ENCODE data around the gene F12. TPM values are rescaled to one million over a fixed set of nuclear protein-coding genes. Genes with fewer than 3 reads are reported as not detected.

The F12 gene
- total RNA-seq, 1 experiment from 2014 or later: 10.0 TPM

DNA sequence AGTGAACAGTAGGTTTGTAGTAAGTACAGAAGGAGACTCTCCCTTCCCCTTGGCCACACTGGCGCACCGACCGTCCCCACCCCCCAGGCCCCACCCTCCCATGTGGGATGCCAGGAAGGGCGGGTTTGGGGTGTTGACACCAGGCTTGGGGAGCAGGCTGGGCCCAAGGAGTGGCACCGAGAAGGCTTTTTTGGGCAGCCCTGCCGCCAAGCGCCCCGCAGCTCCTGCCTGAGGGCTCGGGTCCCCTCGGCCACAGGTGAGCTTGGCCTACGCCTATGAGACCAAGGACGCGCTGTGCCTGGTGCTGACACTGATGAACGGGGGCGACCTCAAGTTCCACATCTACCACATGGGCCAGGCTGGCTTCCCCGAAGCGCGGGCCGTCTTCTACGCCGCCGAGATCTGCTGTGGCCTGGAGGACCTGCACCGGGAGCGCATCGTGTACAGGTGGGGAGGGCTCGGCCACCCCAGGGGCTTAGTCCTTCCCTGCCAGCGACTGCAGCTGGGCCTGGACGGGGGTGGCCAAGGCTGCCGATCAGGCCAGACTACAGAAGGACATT is 24.4 kb upstream of the F12 start:
- H3K9me3 Mint-ChIP-seq: no peaks in the 10 kb centered on the region
- no peaks in the 10 kb centered on the region for H3K27me3 Mint-ChIP-seq (ENCODE audit: low read depth)
- ATAC-seq (no peak), DNase-seq (ENCODE audit: low spot score) (no peak)
- H3K4me3 Mint-ChIP-seq: no peak overlapping the region
- no peak for TF ChIP-seq NR2C2 (CRISPR knock-in tag; IDR thresholded peaks at IDR 0.05)
- TF ChIP-seq, protein P1, sequence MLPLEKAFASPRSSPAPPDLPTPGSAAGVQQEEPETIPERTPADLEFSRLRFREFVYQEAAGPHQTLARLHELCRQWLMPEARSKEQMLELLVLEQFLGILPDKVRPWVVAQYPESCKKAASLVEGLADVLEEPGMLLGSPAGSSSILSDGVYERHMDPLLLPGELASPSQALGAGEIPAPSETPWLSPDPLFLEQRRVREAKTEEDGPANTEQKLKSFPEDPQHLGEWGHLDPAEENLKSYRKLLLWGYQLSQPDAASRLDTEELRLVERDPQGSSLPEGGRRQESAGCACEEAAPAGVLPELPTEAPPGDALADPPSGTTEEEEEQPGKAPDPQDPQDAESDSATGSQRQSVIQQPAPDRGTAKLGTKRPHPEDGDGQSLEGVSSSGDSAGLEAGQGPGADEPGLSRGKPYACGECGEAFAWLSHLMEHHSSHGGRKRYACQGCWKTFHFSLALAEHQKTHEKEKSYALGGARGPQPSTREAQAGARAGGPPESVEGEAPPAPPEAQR (CRISPR knock-in tag; IDR thresholded peaks at IDR 0.05): no peak
- peaks cover 6% of the 10 kb centered on the region for H3K4me1 Mint-ChIP-seq
- peaks cover 25% of the 10 kb centered on the region for H3K36me3 Mint-ChIP-seq
- no peak overlapping the region for H3K27ac Mint-ChIP-seq
- CTCF ChIA-PET: interaction anchor here (2.5 kb wide), 1 partner anchor 43 kb away, joined by 9 read pairs; no protein-coding TSS in a partner anchor
- POLR2A ChIA-PET: no interaction called here

DNA sequence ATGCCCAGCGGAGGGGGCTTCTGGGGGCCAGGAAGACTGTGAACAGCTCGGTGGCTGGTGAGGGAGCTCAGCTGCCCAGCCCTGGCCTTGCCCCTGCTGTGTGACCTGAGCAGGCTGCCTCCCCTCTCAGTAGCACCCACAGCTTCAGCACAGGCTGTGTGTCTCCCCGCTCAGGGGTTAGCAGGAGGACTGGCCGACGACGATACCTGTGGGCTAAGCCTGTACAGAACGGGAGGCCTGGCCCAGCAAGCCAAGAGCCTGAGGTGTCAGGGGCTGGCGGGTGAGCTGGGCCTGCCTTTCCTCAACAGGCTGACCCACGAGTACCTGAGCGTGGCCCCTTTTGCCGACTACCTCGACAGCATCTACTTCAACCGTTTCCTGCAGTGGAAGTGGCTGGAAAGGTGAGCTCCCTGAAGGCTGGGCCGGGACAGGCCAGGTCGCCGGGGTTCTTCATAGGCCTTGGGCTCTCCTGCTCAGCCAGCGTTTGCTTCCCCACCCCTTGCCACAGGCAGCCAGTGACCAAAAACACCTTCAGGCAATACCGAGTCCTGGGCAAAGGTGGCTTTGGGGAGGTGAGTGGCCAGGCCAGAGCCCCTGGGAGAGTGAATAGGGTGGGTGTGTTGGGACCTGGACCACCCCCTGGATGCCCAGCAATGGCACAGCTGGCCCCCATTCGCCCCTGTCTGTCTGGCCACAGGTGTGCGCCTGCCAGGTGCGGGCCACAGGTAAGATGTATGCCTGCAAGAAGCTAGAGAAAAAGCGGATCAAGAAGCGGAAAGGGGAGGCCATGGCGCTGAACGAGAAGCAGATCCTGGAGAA is 23.7 kb upstream of the F12 start:
- ATAC-seq (no peak), DNase-seq (ENCODE audit: low spot score) (no peak)
- Mint-ChIP-seq H3K4me1 (peaks cover 6% of the 10 kb centered on the region), H3K27me3 (ENCODE audit: low read depth) (no peaks in the 10 kb centered on the region), H3K4me3 (no peak overlapping the region), H3K9me3 (no peaks in the 10 kb centered on the region), H3K36me3 (peaks cover 20% of the 10 kb centered on the region), H3K27ac (no peak overlapping the region)
- CTCF ChIA-PET: interaction anchor here (0.8 to 2.5 kb wide), 2 partner anchors 30 to 43 kb away, joined by 3 to 9 read pairs; no protein-coding TSS in a partner anchor
- TF ChIP-seq FOXJ3 (CRISPR knock-in tag; IDR thresholded peaks at IDR 0.05; ENCODE audit: borderline replicate concordance) (no peak), PRRX2 (CRISPR knock-in tag; IDR thresholded peaks at IDR 0.05) (no peak), ZNF671 (CRISPR knock-in tag; IDR thresholded peaks at IDR 0.05) (no peak), ZNF138 (CRISPR knock-in tag; conservative IDR thresholded peaks at IDR 0.05) (no peak), RELA (CRISPR knock-in tag; IDR thresholded peaks at IDR 0.05; ENCODE audit: borderline replicate concordance) (no peak), CREB1 (CRISPR knock-in tag; IDR thresholded peaks at IDR 0.05) (no peak), TEAD4 (CRISPR knock-in tag; IDR thresholded peaks at IDR 0.05) (no peak), JAZF1 (CRISPR knock-in tag; IDR thresholded peaks at IDR 0.05) (no peak), RORB (CRISPR knock-in tag; IDR thresholded peaks at IDR 0.05) (no peak), ESRRA (CRISPR knock-in tag; IDR thresholded peaks at IDR 0.05; ENCODE audit: borderline replicate concordance) (no peak), ZNF263 (CRISPR knock-in tag; IDR thresholded peaks at IDR 0.05; ENCODE audit: low read depth) (no peak)
- TF ChIP-seq, protein P2, sequence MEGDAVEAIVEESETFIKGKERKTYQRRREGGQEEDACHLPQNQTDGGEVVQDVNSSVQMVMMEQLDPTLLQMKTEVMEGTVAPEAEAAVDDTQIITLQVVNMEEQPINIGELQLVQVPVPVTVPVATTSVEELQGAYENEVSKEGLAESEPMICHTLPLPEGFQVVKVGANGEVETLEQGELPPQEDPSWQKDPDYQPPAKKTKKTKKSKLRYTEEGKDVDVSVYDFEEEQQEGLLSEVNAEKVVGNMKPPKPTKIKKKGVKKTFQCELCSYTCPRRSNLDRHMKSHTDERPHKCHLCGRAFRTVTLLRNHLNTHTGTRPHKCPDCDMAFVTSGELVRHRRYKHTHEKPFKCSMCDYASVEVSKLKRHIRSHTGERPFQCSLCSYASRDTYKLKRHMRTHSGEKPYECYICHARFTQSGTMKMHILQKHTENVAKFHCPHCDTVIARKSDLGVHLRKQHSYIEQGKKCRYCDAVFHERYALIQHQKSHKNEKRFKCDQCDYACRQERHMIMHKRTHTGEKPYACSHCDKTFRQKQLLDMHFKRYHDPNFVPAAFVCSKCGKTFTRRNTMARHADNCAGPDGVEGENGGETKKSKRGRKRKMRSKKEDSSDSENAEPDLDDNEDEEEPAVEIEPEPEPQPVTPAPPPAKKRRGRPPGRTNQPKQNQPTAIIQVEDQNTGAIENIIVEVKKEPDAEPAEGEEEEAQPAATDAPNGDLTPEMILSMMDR (IDR thresholded peaks at IDR 0.05): no peak
- TF ChIP-seq, protein P3, sequence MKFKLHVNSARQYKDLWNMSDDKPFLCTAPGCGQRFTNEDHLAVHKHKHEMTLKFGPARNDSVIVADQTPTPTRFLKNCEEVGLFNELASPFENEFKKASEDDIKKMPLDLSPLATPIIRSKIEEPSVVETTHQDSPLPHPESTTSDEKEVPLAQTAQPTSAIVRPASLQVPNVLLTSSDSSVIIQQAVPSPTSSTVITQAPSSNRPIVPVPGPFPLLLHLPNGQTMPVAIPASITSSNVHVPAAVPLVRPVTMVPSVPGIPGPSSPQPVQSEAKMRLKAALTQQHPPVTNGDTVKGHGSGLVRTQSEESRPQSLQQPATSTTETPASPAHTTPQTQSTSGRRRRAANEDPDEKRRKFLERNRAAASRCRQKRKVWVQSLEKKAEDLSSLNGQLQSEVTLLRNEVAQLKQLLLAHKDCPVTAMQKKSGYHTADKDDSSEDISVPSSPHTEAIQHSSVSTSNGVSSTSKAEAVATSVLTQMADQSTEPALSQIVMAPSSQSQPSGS (CRISPR knock-in tag; IDR thresholded peaks at IDR 0.05; ENCODE audit: borderline replicate concordance, low read depth): no peak
- TF ChIP-seq, protein P4, sequence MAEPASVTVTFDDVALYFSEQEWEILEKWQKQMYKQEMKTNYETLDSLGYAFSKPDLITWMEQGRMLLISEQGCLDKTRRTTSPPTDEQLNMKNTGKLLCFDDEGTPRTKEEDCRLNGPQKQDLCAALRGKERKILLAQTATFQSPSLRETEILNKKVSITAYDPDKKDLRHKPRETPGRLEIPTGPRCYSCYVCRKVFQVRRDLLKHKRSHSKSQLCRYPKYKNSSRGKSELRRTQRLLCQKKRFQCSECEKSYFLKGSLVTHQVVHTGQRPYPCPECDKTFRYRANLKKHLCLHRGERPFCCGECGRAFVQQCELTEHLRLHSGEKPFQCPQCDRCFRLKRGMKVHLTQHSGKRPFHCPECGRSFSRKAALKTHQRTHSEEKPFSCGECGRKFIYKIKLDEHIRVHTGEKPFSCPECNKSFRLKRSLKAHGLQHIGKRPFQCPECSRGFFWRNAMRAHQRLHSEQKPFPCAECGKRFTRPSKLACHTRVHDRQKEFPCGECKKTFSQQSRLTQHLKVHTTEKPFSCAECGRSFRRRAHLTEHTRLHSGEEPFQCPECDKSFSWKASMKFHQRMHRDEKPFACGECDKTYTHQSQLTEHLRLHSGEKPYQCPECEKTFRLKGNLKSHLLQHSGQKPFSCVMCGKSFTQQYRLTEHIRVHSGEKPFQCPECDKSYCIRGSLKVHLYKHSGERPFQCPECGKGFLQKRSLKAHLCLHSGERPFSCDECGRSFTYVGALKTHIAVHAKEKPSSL (CRISPR knock-in tag; conservative IDR thresholded peaks at IDR 0.05): no peak
- TF ChIP-seq, protein P5, sequence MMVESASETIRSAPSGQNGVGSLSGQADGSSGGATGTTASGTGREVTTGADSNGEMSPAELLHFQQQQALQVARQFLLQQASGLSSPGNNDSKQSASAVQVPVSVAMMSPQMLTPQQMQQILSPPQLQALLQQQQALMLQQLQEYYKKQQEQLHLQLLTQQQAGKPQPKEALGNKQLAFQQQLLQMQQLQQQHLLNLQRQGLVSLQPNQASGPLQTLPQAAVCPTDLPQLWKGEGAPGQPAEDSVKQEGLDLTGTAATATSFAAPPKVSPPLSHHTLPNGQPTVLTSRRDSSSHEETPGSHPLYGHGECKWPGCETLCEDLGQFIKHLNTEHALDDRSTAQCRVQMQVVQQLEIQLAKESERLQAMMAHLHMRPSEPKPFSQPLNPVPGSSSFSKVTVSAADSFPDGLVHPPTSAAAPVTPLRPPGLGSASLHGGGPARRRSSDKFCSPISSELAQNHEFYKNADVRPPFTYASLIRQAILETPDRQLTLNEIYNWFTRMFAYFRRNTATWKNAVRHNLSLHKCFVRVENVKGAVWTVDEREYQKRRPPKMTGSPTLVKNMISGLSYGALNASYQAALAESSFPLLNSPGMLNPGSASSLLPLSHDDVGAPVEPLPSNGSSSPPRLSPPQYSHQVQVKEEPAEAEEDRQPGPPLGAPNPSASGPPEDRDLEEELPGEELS (CRISPR knock-in tag; IDR thresholded peaks at IDR 0.05): no peak
- TF ChIP-seq, protein P6, sequence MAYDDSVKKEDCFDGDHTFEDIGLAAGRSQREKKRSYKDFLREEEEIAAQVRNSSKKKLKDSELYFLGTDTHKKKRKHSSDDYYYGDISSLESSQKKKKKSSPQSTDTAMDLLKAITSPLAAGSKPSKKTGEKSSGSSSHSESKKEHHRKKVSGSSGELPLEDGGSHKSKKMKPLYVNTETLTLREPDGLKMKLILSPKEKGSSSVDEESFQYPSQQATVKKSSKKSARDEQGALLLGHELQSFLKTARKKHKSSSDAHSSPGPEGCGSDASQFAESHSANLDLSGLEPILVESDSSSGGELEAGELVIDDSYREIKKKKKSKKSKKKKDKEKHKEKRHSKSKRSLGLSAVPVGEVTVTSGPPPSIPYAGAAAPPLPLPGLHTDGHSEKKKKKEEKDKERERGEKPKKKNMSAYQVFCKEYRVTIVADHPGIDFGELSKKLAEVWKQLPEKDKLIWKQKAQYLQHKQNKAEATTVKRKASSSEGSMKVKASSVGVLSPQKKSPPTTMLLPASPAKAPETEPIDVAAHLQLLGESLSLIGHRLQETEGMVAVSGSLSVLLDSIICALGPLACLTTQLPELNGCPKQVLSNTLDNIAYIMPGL (CRISPR knock-in tag; IDR thresholded peaks at IDR 0.05): no peak
- TF ChIP-seq, protein P7, sequence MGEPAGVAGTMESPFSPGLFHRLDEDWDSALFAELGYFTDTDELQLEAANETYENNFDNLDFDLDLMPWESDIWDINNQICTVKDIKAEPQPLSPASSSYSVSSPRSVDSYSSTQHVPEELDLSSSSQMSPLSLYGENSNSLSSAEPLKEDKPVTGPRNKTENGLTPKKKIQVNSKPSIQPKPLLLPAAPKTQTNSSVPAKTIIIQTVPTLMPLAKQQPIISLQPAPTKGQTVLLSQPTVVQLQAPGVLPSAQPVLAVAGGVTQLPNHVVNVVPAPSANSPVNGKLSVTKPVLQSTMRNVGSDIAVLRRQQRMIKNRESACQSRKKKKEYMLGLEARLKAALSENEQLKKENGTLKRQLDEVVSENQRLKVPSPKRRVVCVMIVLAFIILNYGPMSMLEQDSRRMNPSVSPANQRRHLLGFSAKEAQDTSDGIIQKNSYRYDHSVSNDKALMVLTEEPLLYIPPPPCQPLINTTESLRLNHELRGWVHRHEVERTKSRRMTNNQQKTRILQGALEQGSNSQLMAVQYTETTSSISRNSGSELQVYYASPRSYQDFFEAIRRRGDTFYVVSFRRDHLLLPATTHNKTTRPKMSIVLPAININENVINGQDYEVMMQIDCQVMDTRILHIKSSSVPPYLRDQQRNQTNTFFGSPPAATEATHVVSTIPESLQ (CRISPR knock-in tag; IDR thresholded peaks at IDR 0.05): no peak
- POLR2A ChIA-PET: no interaction called here

Data from WTC11 (cell line).